Neural cell (in vitro differentiated cells): Measurements from ENCODE around the gene TRIM25.
A peak's percentile ranks its signal among the peaks of the same experiment; 100 is the strongest.

ENCODE experiments used
- EP300 ChIP-seq: fragments of 450-650 bp; conservative IDR thresholded peaks from 2 replicates; pipeline ENCODE4 v1.6.1; 2014; ENCODE audit warnings: antibody characterized with exemption, mild to moderate bottlenecking, moderate library complexity; ENCODE audit not compliant: poor library complexity, severe bottlenecking
- MXI1 ChIP-seq: fragments of 450-650 bp; conservative IDR thresholded peaks from 2 replicates; pipeline ENCODE4 v1.6.1; 2014; ENCODE audit warnings: antibody characterized with exemption, mild to moderate bottlenecking; ENCODE audit not compliant: poor library complexity, severe bottlenecking
- POLR2AphosphoS5 ChIP-seq: IDR thresholded peaks from 2 replicates; pipeline ENCODE4 v1.6.1; 2012
- TF ChIP-seq, protein P1 (sequence below): fragments of 450-650 bp; IDR thresholded peaks from 2 replicates; pipeline ENCODE4 v1.5.1; 2014; ENCODE audit warnings: antibody characterized with exemption, mild to moderate bottlenecking, moderate library complexity; ENCODE audit not compliant: poor library complexity, severe bottlenecking
- TF ChIP-seq, protein P2 (sequence below): IDR thresholded peaks from 2 replicates; pipeline ENCODE4 v1.6.1; 2012; ENCODE audit warnings: borderline replicate concordance

DNA sequence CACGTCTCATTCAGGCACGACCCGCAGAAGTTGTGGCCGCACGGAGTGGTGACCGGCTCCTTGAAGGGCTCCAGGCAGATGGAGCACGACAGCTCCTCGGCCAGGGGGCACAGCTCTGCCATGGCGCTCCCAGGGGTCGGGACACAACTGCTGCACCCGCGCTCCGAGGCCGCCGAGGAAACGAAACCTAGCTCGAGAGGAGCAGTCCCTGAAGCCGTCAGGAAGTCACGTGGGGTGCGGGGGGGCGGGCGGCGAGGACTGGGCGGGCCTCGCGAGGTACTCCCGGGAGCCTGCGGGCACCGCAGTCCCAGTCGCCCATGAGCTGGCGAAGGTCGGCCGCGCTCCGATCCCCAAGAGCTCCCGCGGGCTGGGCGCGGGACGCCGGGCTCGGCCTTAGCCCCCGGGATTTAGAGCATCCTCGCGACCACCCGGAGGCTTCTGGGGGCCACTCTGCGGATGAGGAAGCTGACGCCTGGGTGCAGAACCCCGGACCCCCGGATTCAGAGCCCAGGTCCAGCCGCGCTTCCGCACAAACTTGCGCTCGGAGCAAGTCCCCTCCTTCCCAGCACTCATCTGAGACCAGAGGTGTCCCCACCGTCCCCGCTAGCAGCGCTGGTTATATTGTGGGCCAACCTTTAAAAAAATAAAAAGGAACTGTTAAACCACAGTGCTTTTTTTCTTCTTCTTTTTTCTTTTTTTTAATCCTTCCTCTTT lies at the start of gene TRIM25:
- TF ChIP-seq, protein P1, sequence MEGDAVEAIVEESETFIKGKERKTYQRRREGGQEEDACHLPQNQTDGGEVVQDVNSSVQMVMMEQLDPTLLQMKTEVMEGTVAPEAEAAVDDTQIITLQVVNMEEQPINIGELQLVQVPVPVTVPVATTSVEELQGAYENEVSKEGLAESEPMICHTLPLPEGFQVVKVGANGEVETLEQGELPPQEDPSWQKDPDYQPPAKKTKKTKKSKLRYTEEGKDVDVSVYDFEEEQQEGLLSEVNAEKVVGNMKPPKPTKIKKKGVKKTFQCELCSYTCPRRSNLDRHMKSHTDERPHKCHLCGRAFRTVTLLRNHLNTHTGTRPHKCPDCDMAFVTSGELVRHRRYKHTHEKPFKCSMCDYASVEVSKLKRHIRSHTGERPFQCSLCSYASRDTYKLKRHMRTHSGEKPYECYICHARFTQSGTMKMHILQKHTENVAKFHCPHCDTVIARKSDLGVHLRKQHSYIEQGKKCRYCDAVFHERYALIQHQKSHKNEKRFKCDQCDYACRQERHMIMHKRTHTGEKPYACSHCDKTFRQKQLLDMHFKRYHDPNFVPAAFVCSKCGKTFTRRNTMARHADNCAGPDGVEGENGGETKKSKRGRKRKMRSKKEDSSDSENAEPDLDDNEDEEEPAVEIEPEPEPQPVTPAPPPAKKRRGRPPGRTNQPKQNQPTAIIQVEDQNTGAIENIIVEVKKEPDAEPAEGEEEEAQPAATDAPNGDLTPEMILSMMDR, result no peak
- TF ChIP-seq, protein P2, sequence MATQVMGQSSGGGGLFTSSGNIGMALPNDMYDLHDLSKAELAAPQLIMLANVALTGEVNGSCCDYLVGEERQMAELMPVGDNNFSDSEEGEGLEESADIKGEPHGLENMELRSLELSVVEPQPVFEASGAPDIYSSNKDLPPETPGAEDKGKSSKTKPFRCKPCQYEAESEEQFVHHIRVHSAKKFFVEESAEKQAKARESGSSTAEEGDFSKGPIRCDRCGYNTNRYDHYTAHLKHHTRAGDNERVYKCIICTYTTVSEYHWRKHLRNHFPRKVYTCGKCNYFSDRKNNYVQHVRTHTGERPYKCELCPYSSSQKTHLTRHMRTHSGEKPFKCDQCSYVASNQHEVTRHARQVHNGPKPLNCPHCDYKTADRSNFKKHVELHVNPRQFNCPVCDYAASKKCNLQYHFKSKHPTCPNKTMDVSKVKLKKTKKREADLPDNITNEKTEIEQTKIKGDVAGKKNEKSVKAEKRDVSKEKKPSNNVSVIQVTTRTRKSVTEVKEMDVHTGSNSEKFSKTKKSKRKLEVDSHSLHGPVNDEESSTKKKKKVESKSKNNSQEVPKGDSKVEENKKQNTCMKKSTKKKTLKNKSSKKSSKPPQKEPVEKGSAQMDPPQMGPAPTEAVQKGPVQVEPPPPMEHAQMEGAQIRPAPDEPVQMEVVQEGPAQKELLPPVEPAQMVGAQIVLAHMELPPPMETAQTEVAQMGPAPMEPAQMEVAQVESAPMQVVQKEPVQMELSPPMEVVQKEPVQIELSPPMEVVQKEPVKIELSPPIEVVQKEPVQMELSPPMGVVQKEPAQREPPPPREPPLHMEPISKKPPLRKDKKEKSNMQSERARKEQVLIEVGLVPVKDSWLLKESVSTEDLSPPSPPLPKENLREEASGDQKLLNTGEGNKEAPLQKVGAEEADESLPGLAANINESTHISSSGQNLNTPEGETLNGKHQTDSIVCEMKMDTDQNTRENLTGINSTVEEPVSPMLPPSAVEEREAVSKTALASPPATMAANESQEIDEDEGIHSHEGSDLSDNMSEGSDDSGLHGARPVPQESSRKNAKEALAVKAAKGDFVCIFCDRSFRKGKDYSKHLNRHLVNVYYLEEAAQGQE, result no peak
- TF ChIP-seq MXI1 (no peak), POLR2AphosphoS5 (peak; percentile 13), EP300 (no peak)
